Chondrocyte (in vitro differentiated cells): ENCODE data around the gene STXBP2. TPM values are rescaled to one million over a fixed set of nuclear protein-coding genes. Genes with fewer than 3 reads are reported as not detected.

ENCODE experiments used
- DNase-seq: peaks from one replicate; pipeline ENCODE4 v3.0.0; 2021; ENCODE audit warnings: mixed read lengths, low spot score
- H3K27ac Mint-ChIP-seq: one replicate; pipeline ENCODE4 v1.8.0; 2021; ENCODE audit warnings: mild to moderate bottlenecking, moderate library complexity, mixed read lengths; ENCODE audit not compliant: unreplicated experiment
- H3K27me3 Mint-ChIP-seq: 2 replicates; pipeline ENCODE4 v1.8.0; 2021; ENCODE audit warnings: low read depth, mixed read lengths
- H3K36me3 Mint-ChIP-seq: 2 replicates; pipeline ENCODE4 v1.8.0; 2021; ENCODE audit warnings: low read depth, mixed read lengths
- H3K4me1 Mint-ChIP-seq: 2 replicates; pipeline ENCODE4 v1.8.0; 2021; ENCODE audit warnings: low read depth, mild to moderate bottlenecking, mixed read lengths
- H3K4me3 Mint-ChIP-seq: one replicate; pipeline ENCODE4 v1.8.0; 2021; ENCODE audit warnings: mild to moderate bottlenecking, moderate library complexity, mixed read lengths; ENCODE audit not compliant: unreplicated experiment
- H3K9me3 Mint-ChIP-seq: 2 replicates; pipeline ENCODE4 v1.8.0; 2021; ENCODE audit warnings: low read depth, mixed read lengths
- CTCF ChIP-seq: fragments of 200-600 bp; sonication (generic); IDR thresholded peaks from 2 replicates; pipeline ENCODE4 v1.5.0; 2021; ENCODE audit warnings: antibody characterized with exemption, mild to moderate bottlenecking, moderate library complexity
- microRNA-seq: library from miRNA; unstranded; fragments of <30 nt; microRNA quantifications from one replicate; pipeline ENCODE4 v1.2.0, GENCODE V29; 2020; ENCODE audit warnings: borderline number of aligned reads
- total RNA-seq: library from RNA; stranded (reverse); gene quantifications from 3 replicates; pipeline ENCODE4 v1.2.1, GENCODE V29; 2021

STXBP2 gene
- total RNA-seq, 1 donor from 2014 or later = 10.2 TPM

GRCh38 chr19:7694499-7694898, 57.6 kb downstream of the STXBP2 start:
- Mint-ChIP-seq H3K9me3 (no peaks in the 10 kb centered on the region), H3K4me1 (no peaks in the 10 kb centered on the region), H3K4me3 (no peak overlapping the region), H3K36me3 (no peaks in the 10 kb centered on the region), H3K27me3 (peaks cover 14% of the 10 kb centered on the region), H3K27ac (no peak overlapping the region)
- TF ChIP-seq CTCF = no peak
- DNase-seq = no peak

Small RNAs within 50 kb of the gene (microRNA-seq; reads per million reads assigned to microRNA genes)
- not detected for gene MIR6792

Other genes with a start within 250 kb of the STXBP2 start
- 1.7 to 2.6 TPM (median 2.3 TPM) in 3 replicates for gene PEX11G, start 148.1 kb upstream of the STXBP2 start, total RNA-seq
- 72.8 to 78.9 TPM (median 78.1 TPM) in 3 replicates for gene ZNF358, start 121.0 kb upstream of the STXBP2 start, total RNA-seq
- gene MCOLN1, start 114.5 kb upstream of the STXBP2 start, total RNA-seq = 25.9 to 27.9 TPM (median 27.8 TPM) in 3 replicates
- 78.1 to 97.9 TPM (median 87.9 TPM) in 3 replicates for gene PNPLA6, start 101.4 kb upstream of the STXBP2 start, total RNA-seq
- 0.41 to 0.42 TPM in 2 of 3 replicates, not detected in the other for gene CAMSAP3, start 41.2 kb upstream of the STXBP2 start, total RNA-seq
- 26.7 to 29.8 TPM (median 27.4 TPM) in 3 replicates for gene XAB2, start 7.6 kb upstream of the STXBP2 start, total RNA-seq
- gene PET100, start 7.3 kb upstream of the STXBP2 start, total RNA-seq = 78.8 to 113 TPM (median 80.7 TPM) in 3 replicates
- gene PCP2, start 3.4 kb upstream of the STXBP2 start, total RNA-seq = not detected in 3 replicates
- gene RETN, start 31.9 kb downstream of the STXBP2 start, total RNA-seq = not detected in 3 replicates
- gene MCEMP1, start 40.0 kb downstream of the STXBP2 start, total RNA-seq = not detected in 3 replicates
- 94.3 to 107 TPM (median 97.2 TPM) in 3 replicates for gene TRAPPC5, start 43.7 kb downstream of the STXBP2 start, total RNA-seq
- gene FCER2, start 65.0 kb downstream of the STXBP2 start, total RNA-seq = not detected in 3 replicates
- gene CLEC4G, start 95.0 kb downstream of the STXBP2 start, total RNA-seq = not detected in 3 replicates
- not detected in 3 replicates for gene CD209, start 110.4 kb downstream of the STXBP2 start, total RNA-seq
- not detected in 3 replicates for gene CLEC4M, start 126.1 kb downstream of the STXBP2 start, total RNA-seq
- gene EVI5L, start 193.1 kb downstream of the STXBP2 start, total RNA-seq = 27.4 to 30.6 TPM (median 28.4 TPM) in 3 replicates
- 0.22 to 0.80 TPM (median 0.38 TPM) in 3 replicates for gene PRR36, start 237.3 kb downstream of the STXBP2 start, total RNA-seq